ENCODE results near the gene ACIN1. TPM values are rescaled to one million over a fixed set of nuclear protein-coding genes. Genes with fewer than 3 reads are reported as not detected.

ACIN1 gene
- total and polyA plus RNA-seq, 10 of the 15 experiments (the other 5 are each of a cell fraction or from before 2014, with no cell fraction given): 4.3 to 148 (median 93.4) TPM

DNA sequence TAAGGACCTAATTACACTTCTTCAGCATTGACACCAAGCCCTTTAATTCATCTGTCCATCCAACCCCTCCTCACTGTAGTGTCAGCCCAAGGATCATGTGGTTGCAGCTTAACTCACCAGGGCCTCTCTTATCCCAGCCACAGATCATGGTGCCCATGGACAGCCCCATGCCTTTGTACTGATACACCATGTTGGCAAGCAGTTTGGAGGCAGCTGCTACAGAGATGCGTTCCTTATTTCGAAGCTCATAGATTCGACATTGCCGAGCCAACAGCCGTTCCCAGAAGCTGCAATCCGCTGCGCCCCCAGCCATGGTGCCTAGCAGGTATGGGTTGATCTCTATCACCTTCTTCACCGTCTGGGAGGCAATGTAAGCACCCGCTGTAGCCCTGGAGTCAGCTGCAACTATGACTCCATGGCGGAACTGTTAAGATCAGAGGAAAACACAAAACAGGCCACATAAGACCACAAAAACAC, 61.6 kb downstream of the ACIN1 start:
- no peak for FAIRE-seq
- H2AFZ ChIP-seq (ENCODE audit: control insufficient read depth, low read depth, low read length): no peak overlapping the region
- SMC1A ChIA-PET (ENCODE audit: uncharacterized antibody, unreplicated experiment): interaction anchor here (1.2 to 1.8 kb wide), 4 partner anchors 18 to 38 kb away, joined by 4 to 7 read pairs (median 6); no protein-coding TSS in a partner anchor
- peaks cover 0 to 21% of the 10 kb centered on the region in 2 experiments for H3K36me3 ChIP-seq (ENCODE audit: control insufficient read depth in 2 of 2, insufficient read depth in 2 of 2, low read length in 1 of 2)
- intact Hi-C loops (cut with micrococcal nuclease; ENCODE audit: unreplicated experiment) (no loop called here), in situ Hi-C loops (cut with MboI) (no loop called here)
- H3K4me2 ChIP-seq (ENCODE audit: control insufficient read depth, insufficient read depth): peak overlapping the region; percentile 85
- TF ChIP-seq, protein P1, sequence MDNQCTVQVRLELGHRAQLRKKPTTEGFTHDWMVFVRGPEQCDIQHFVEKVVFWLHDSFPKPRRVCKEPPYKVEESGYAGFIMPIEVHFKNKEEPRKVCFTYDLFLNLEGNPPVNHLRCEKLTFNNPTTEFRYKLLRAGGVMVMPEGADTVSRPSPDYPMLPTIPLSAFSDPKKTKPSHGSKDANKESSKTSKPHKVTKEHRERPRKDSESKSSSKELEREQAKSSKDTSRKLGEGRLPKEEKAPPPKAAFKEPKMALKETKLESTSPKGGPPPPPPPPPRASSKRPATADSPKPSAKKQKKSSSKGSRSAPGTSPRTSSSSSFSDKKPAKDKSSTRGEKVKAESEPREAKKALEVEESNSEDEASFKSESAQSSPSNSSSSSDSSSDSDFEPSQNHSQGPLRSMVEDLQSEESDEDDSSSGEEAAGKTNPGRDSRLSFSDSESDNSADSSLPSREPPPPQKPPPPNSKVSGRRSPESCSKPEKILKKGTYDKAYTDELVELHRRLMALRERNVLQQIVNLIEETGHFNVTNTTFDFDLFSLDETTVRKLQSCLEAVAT (IDR thresholded peaks at IDR 0.05): peak; percentile 66; the same call in 1 of the 2 replicates
- no peak for TF ChIP-seq PAX5 (IDR thresholded peaks at IDR 0.05; ENCODE audit: borderline replicate concordance, low read depth, low read length)
- no peak for TF ChIP-seq CHD2 (IDR thresholded peaks at IDR 0.05; ENCODE audit: borderline replicate concordance, low read depth, low read length)
- TF ChIP-seq WRNIP1 (IDR thresholded peaks at IDR 0.05; ENCODE audit: borderline replicate concordance, low read depth, low read length): no peak
- H3K79me2 ChIP-seq (ENCODE audit: control insufficient read depth, insufficient read depth, low read length): peaks cover 17% of the 10 kb centered on the region
- no peak overlapping the region for H3K9ac ChIP-seq (ENCODE audit: control insufficient read depth, insufficient read depth, low read length)
- no peak for ATAC-seq
- H4K20me1 ChIP-seq (ENCODE audit: control insufficient read depth, insufficient read depth): no peaks in the 10 kb centered on the region
- no peak overlapping the region for H3K27ac ChIP-seq (ENCODE audit: control insufficient read depth, insufficient read depth)
- WGBS (ENCODE audit: insufficient coverage, insufficient replicate concordance, low lambda C conversion rate, missing lambda C conversion rate): 95% methylated on average over 10 of the region's 10 CpGs
- H3K4me3 ChIP-seq: peak overlapping the region; percentile 83
- CTCF ChIA-PET: interaction anchor here (0.8 to 3.6 kb wide), 11 partner anchors 14 to 61 kb away, joined by 3 to 16 read pairs (median 5); no protein-coding TSS in a partner anchor
- no peak for DNase-seq (ENCODE audit: low read depth, low spot score)
- POLR2A ChIA-PET: interaction anchor here (0.5 to 1.6 kb wide), 4 partner anchors 25 to 291 kb away, joined by 3 to 15 read pairs (median 5); no protein-coding TSS in a partner anchor
- no peaks in the 10 kb centered on the region for H3K27me3 ChIP-seq (replicated peaks in 1 of 2; ENCODE audit: control insufficient read depth in 2 of 2, insufficient read depth in 2 of 2, low read length in 1 of 2)
- no peaks in the 10 kb centered on the region for H3K9me3 ChIP-seq (replicated peaks; ENCODE audit: control insufficient read depth, insufficient read depth, low read length)
- no TSS peak for BruUV-seq (replicated peaks)
- H3K4me1 ChIP-seq (ENCODE audit: control insufficient read depth, insufficient read depth, low read length): peaks cover 6% of the 10 kb centered on the region
- RAD21 ChIA-PET (ENCODE audit: unreplicated experiment): interaction anchor here (1.0 to 2.5 kb wide), 5 partner anchors 25 to 38 kb away, joined by 3 to 13 read pairs (median 5); no protein-coding TSS in a partner anchor

GRCh38 chr14:23030936-23031335, 64.0 kb downstream of the ACIN1 start:
- ChIA-PET POLR2A (interaction anchor here (1.1 kb wide), 1 partner anchor 25 kb away, joined by 3 read pairs; no protein-coding TSS in a partner anchor), CTCF (interaction anchor here (0.7 to 4.0 kb wide), 8 partner anchors 24 to 101 kb away, joined by 3 to 16 read pairs (median 5); partner anchors contain the start of gene CDH24), SMC1A (ENCODE audit: uncharacterized antibody, unreplicated experiment) (interaction anchor here (1.2 kb wide), 2 partner anchors 14 to 25 kb away, joined by 3 to 4 read pairs; no protein-coding TSS in a partner anchor), RAD21 (ENCODE audit: unreplicated experiment) (no interaction called here)
- Histone ChIP-seq H3K9ac (ENCODE audit: control insufficient read depth, insufficient read depth, low read length) (no peak overlapping the region), H2AFZ (ENCODE audit: control insufficient read depth, low read depth, low read length) (no peak overlapping the region), H3K4me3 (no peak overlapping the region), H3K27me3 (replicated peaks in 1 of 2; ENCODE audit: control insufficient read depth in 2 of 2, insufficient read depth in 2 of 2, low read length in 1 of 2) (no peaks in the 10 kb centered on the region), H3K36me3 (ENCODE audit: control insufficient read depth in 2 of 2, insufficient read depth in 2 of 2, low read length in 1 of 2) (peaks cover 2 to 27% of the 10 kb centered on the region in 2 experiments), H3K4me1 (ENCODE audit: control insufficient read depth, insufficient read depth, low read length) (peaks cover 6% of the 10 kb centered on the region), H3K4me2 (ENCODE audit: control insufficient read depth, insufficient read depth) (no peak overlapping the region), H4K20me1 (ENCODE audit: control insufficient read depth, insufficient read depth) (no peaks in the 10 kb centered on the region), H3K79me2 (ENCODE audit: control insufficient read depth, insufficient read depth, low read length) (peaks cover 17% of the 10 kb centered on the region), H3K9me3 (replicated peaks; ENCODE audit: control insufficient read depth, insufficient read depth, low read length) (no peaks in the 10 kb centered on the region), H3K27ac (ENCODE audit: control insufficient read depth, insufficient read depth) (no peak overlapping the region)
- TSS peak; percentile 45 for BruUV-seq (replicated peaks)
- intact Hi-C loops (cut with micrococcal nuclease; ENCODE audit: unreplicated experiment) (no loop called here), in situ Hi-C loops (cut with MboI) (no loop called here)
- ATAC-seq: no peak
- FAIRE-seq: no peak
- 94% methylated on average over 4 of the region's 4 CpGs for WGBS (ENCODE audit: insufficient coverage, insufficient replicate concordance, low lambda C conversion rate, missing lambda C conversion rate)
- DNase-seq (ENCODE audit: low read depth, low spot score): no peak
- TF ChIP-seq E2F4 (IDR thresholded peaks at IDR 0.05; ENCODE audit: low read depth, low read length) (no peak), MEF2B (IDR thresholded peaks at IDR 0.05; ENCODE audit: partially characterized antibody, poor library complexity, severe bottlenecking) (no peak), CBX3 (IDR thresholded peaks at IDR 0.05; ENCODE audit: borderline replicate concordance, low read depth) (no peak), EGR1 (IDR thresholded peaks at IDR 0.05; ENCODE audit: borderline replicate concordance in 1 of 2, low read depth in 2 of 2, low read length in 2 of 2) (no peak), SIX5 (IDR thresholded peaks at IDR 0.05; ENCODE audit: low read depth, low read length, severe bottlenecking) (no peak), ZNF384 (IDR thresholded peaks at IDR 0.05; ENCODE audit: borderline replicate concordance, low read depth, low read length) (no peak), TAF1 (IDR thresholded peaks at IDR 0.05; ENCODE audit: borderline replicate concordance, low read depth, low read length) (no peak), HDAC2 (IDR thresholded peaks at IDR 0.05) (no peak), RBBP5 (conservative IDR thresholded peaks at IDR 0.05) (no peak)

All from GM12878 (cell line).